HG03460 (cell line): ENCODE results near the gene EFNA5.
"Not testable (repeated sequence)": the region's sequence is repeated elsewhere in the genome, so short reads cannot be mapped to it uniquely, and the experiment has no call there.

Experiments
- ATAC-seq: cut with Tn5 transposase; IDR thresholded peaks from one replicate; pipeline ENCODE4 v1.9.1; 2021; ENCODE audit not compliant: unreplicated experiment

The EFNA5 gene

GRCh38 chr5:107377277-107377609 is 293.5 kb downstream of the EFNA5 start:
- ATAC-seq = no peak

- ATAC-seq = no peak
Observed at GRCh38 chr5:107376546-107377276, 294.0 kb downstream of the EFNA5 start.

- ATAC-seq = peak; percentile 73
Observed at GRCh38 chr5:107373549-107374263, 297.0 kb downstream of the EFNA5 start.

GRCh38 chr5:107372723-107373450 is 297.9 kb downstream of the EFNA5 start:
- ATAC-seq = no peak

- no peak for ATAC-seq
Observed at GRCh38 chr5:107370396-107370968, 300.3 kb downstream of the EFNA5 start.

GRCh38 chr5:107369622-107370021 is 301.1 kb downstream of the EFNA5 start:
- ATAC-seq = no peak

GRCh38 chr5:107368615-107369014 is 302.1 kb downstream of the EFNA5 start:
- ATAC-seq = no peak

GRCh38 chr5:107367939-107368338 is 302.8 kb downstream of the EFNA5 start:
- no peak for ATAC-seq

- no peak for ATAC-seq
Observed at GRCh38 chr5:107367480-107367879, 303.3 kb downstream of the EFNA5 start.

- peak; percentile 42 for ATAC-seq
Observed at GRCh38 chr5:107365320-107366109, 305.2 kb downstream of the EFNA5 start.

GRCh38 chr5:107364443-107365319 is 306.1 kb downstream of the EFNA5 start:
- ATAC-seq = peak; percentile 55

- no peak for ATAC-seq
Observed at GRCh38 chr5:107363768-107364167, 307.0 kb downstream of the EFNA5 start.

GRCh38 chr5:107361945-107362344 is 308.8 kb downstream of the EFNA5 start:
- no peak for ATAC-seq

- ATAC-seq = no peak
Observed at GRCh38 chr5:107359916-107360234, 310.9 kb downstream of the EFNA5 start.

GRCh38 chr5:107359033-107359915 is 311.5 kb downstream of the EFNA5 start:
- ATAC-seq = no peak

- no peak for ATAC-seq
Observed at GRCh38 chr5:107356891-107357290, 313.8 kb downstream of the EFNA5 start.

- no peak for ATAC-seq
Observed at GRCh38 chr5:107352576-107352975, 318.2 kb downstream of the EFNA5 start.

GRCh38 chr5:107346580-107346979 is 324.2 kb downstream of the EFNA5 start:
- not testable (repeated sequence) for ATAC-seq

GRCh38 chr5:107342371-107342770 is 328.4 kb downstream of the EFNA5 start:
- ATAC-seq = no peak
